ENCODE results near the gene PLA2G6. TPM values are rescaled to one million over a fixed set of nuclear protein-coding genes. Genes with fewer than 3 reads are reported as not detected.

The PLA2G6 gene, protein sequence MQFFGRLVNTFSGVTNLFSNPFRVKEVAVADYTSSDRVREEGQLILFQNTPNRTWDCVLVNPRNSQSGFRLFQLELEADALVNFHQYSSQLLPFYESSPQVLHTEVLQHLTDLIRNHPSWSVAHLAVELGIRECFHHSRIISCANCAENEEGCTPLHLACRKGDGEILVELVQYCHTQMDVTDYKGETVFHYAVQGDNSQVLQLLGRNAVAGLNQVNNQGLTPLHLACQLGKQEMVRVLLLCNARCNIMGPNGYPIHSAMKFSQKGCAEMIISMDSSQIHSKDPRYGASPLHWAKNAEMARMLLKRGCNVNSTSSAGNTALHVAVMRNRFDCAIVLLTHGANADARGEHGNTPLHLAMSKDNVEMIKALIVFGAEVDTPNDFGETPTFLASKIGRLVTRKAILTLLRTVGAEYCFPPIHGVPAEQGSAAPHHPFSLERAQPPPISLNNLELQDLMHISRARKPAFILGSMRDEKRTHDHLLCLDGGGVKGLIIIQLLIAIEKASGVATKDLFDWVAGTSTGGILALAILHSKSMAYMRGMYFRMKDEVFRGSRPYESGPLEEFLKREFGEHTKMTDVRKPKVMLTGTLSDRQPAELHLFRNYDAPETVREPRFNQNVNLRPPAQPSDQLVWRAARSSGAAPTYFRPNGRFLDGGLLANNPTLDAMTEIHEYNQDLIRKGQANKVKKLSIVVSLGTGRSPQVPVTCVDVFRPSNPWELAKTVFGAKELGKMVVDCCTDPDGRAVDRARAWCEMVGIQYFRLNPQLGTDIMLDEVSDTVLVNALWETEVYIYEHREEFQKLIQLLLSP
- total RNA-seq: 260 TPM

DNA sequence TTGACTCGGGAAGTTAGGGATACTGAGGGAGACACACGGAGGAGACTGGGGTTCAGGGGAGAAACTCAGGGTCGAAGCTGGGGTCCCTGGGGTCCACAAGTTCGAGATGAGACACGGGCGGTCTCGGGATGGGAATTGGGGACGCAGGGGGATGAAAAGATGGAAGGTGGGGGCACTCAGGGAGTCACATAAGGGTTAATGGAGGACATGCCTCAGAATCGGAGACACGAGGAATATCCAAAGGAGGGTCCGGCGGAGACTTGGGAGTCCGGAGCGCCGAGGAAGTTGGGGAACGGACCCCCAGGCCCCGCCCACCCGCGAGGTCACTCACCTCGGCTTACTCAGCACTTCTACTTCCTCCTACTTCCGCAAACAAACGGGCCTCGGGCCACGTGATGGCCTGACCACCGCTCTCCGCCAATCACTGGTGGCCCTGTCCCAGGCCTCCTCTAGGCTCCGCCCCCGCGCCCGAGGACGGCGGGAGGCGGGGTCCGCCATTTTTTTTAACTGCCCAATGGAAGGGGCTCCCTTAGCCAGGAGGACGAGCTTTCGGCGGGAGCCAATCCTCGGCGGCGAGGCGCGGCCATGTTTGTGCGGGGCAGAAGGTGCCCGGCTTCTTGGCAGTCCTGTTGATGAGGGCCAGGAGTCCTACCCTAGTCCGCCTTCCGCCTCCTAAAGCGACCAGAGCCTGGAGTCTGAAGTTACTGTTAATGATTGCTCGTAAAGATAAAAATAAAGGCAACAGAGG, at the start of gene PLA2G6:
PLA2G6 (minus strand) TSS at position 378 of the 748 bp plus-strand sequence. CDS start 12,404 bp downstream, outside the sequence.
- peak; percentile 99 for DNase-seq (ENCODE audit: low spot score)

DNA sequence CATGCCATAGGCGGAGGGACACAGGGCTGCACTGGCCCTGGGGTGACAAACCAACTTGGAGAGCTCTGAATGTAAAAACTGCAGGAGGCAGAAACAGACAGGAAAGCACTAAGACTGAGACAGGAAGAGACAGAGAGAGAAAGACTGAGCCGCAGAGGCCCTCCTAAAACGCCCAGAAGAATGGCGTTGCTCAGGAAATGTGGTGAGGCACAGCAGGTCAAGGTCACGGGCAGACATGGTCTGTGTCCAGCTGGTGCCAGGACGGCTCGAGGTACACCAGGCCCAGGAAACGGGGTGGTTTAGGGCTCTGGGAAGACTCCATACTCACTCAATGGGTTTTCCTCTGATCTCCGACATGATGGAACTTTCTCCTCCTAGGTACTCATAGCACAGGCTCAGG, 49.3 kb upstream of the PLA2G6 start:
- DNase-seq (ENCODE audit: low spot score): no peak

DNA sequence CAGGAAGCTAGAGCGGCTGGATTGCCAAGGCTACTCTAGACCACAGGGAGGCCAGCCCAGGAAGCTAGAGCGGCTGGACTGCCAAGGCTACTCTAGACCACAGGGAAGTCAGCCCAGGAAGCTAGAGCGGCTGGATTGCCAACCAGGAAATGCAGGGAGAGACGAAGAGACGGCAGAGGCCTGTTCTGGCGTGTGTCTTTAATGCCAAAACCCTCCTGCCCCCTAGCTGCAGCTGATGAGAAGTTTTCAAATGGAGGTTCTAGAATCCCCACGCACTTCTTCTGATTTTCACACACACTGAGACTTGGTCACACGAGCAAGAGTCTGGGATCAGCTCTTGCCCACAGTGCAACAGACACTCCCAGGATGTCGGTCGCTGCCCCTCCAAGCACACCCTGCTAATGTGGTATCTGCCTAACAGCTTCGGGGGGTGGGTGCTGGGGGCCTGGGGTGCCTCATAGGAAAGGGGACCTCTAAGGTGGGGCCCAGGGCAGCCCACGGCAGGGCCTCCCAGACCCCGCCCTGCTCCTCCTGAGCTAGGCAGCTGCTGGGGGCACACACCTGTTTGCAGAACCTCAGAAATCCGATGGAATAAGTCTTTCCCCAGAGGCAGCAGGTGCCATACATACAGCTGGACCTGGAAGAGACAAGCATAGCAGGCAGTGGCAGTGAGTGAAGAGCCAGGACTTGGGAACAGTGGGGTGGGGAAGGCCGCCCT, 48.6 kb upstream of the PLA2G6 start:
- peak; percentile 69 for DNase-seq (ENCODE audit: low spot score)

DNA sequence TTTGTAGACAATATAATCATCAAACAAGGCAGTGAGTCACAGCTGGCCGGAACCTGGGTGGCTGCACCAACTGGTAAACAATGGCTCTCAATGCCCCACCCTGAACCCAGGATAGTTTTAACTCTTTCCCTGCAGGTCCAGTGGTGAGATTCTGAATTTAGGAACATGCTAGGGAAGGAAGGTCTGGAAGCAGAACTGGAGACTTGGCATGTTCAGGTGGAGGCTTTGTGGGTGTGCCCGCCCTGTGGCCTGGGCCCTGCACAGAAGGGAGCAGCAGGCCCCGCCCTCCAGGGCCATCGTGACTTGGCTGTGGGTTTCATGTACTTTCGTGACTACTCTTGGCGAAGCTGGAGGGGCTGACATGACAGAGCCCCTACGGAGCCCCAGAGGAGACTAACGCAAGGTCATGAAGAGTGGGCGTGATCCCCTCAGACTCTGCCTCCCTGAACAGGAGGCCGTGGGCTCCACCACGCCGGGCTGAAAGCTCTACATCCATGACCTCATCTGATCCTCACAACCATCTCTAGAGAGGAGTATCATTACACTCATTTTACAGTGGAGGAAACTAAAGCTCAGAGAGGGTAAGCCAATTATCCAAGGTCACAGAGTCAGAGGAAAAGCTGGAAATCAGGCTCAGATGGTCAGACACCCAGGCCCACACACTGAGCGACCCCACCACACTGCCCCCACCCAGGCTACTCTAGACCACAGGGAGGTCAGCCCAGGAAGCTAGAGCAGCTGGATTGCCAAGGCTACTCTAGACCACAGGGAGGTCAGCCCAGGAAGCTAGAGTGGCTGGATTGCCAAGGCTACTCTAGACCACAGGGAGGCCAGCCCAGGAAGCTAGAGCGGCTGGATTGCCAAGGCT, 47.5 kb upstream of the PLA2G6 start:
- peak; percentile 75 for DNase-seq (ENCODE audit: low spot score)

DNA sequence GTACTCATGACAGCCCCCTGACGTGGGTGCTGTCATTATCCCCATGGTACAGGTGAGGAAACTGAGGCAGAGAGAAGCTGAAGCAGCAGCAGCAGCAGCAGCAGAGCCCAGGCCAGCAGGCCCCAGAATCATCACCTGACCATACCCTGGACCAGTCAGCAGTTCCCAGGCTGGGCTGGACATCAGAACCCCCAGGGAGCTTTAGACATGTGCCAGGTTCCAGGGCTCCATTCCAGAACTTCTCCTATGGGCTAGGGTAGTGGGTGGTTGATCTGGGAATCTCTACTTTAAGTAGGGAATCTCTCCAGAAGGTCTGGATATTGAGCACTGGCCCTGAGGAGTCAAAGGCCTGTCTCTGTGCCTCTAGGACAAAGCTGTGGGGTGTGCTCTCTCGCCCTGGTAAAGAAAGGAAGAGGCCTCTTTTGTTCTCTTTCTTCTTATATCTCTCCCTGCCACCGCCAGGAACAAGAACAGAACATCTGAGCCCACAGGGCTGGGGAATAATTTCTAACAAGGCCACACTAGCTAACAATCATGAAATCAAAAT, 46.8 kb upstream of the PLA2G6 start:
- no peak for DNase-seq (ENCODE audit: low spot score)

DNA sequence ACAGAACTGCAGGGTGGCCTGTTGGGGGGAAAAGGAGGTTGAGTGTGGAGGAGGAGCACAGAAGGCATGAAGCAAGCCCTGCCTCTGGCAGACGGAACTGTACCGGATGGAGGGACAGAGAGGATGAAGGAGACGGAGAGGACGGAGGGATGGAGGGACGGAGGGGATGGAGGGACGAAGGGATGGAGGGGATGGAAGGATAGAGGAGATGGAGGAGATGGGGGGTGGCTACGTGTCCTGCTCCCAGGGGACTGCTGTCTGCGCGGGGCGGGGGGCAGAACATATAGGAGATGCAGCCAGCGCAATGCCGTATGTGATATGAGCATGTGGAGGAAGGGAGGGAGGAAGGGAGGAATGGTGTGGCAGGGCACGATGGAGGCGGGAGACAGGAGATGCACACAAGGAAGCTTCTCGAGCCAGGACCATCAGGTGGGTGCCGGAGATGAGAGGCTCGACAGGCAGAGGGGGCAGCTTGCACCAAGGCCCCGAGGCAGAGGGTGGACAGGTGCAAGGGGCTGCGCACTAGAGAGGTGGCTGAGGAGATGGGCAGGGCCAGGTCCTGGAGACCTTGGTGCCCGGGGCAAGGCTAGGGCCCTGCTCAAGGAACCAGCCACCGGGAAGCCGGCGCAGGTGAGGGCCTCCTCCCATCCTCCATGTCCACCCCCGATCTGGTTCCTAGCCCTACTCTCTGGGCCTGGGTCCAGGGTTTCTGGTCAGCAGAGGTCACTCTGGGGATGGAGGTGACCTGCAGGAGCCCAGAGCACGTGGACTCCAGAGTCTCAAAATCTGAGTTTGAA, 45.4 kb upstream of the PLA2G6 start:
- DNase-seq (ENCODE audit: low spot score): no peak

DNA sequence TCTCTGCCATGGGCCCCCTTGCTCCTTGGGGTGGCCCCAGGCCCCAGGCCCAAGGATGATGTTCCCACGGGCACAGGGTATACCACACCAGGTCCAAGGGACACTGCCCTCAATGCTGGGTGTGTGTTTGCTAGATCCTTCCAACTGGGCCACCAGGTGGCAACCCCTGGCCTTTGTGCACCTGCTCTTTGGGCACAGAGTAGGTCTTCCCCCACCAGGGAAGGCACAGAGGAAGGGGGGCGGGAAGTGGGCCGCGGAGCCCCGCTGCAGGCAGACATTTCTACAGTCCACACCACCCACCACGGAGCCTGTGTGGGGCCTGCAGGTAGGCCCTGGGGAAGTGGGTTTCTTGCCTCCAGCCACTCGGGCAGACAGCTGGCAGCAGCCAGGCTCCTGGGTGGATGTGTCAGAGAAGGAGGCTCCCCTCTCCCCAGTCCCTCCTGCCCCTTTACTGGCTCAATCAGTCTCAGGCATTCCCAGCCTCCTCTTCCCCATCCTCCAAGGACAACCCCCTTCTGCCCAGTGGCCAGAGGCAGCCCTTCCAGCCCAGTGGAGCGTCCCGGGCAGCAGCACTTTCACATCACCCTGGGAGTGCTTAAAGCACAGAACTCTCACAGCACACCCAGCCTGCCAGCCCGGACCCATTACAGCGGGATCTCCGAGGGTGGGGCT, 41.8 kb upstream of the PLA2G6 start:
- no peak for DNase-seq (ENCODE audit: low spot score)

DNA sequence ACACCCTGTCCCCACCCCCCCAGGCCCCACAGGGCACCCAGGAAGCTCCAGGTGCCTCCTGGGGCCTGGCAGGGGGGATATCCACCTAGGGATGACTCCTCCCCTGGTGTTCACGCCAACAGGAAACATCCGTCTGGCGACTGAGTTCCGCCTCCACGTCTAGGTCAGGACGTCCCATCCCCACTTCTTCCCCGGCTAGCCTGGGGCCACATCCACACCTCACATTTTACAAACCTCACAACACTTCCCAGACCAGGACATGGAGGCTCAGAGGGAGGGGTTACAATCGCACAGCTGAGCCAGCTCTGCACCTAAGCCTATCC, 41.1 kb upstream of the PLA2G6 start:
- DNase-seq (ENCODE audit: low spot score): peak; percentile 57

DNA sequence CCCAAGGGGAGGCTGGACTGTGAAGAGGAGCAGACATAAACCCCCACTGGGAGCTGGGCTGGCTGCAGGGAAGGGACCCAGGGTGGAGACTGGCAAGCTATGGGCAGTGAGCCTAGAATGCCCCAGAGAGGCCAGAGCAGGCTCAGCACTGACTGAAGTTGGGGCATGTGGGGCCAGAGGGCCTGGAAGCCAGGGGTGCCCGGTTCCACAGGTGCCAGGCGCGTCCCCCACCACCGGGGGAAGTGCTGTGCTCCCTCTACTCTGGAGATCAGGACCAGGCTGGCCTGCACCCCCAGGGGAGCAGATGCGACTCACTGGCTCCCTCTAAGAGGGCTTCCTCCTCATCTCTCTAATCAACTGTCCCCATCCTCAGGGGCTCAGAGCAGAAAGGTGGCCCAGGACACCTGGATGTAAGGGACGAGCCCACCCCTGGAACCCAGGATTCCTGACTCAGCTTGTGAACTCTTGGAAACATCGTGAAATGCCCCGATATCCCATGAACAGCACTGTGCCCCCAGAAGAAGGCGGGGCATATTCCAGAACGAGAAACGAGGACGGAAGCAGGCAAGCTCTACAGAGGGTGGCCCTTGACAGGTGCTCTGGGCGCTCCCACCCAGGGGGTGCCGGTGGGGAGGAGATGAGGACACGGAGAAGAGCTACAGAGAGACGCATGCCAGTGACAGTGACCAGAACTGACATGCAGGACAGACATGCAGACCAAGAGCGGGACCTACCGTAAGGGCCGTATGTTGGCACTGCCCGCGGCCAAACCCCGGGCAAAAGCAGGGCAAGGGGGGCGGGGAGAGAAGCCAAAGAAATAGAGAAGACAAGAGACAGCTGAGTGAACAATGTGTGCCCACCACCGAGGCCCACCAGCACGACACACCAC, 40.5 kb upstream of the PLA2G6 start:
- no peak for DNase-seq (ENCODE audit: low spot score)

DNA sequence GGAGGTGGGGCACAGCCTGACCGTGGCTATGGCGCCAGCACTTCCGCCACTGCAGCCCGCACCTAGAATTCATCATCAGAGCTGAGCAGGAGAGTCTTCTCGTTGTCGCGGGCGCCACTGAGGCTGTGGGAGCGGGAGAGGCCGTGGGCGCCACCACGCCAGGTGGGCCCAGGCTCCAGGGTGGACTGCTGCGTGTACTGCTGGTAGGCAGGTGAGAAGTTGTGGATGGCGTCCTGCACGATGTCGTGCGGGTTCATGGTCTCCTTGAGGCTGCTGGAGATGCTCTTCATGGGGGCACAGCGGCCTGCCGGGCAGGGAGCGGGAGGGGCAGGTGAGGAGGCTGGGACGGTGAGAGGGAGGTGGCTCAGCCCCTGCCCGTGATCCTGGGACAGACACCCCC, 39.8 kb upstream of the PLA2G6 start:
- no peak for DNase-seq (ENCODE audit: low spot score)

DNA sequence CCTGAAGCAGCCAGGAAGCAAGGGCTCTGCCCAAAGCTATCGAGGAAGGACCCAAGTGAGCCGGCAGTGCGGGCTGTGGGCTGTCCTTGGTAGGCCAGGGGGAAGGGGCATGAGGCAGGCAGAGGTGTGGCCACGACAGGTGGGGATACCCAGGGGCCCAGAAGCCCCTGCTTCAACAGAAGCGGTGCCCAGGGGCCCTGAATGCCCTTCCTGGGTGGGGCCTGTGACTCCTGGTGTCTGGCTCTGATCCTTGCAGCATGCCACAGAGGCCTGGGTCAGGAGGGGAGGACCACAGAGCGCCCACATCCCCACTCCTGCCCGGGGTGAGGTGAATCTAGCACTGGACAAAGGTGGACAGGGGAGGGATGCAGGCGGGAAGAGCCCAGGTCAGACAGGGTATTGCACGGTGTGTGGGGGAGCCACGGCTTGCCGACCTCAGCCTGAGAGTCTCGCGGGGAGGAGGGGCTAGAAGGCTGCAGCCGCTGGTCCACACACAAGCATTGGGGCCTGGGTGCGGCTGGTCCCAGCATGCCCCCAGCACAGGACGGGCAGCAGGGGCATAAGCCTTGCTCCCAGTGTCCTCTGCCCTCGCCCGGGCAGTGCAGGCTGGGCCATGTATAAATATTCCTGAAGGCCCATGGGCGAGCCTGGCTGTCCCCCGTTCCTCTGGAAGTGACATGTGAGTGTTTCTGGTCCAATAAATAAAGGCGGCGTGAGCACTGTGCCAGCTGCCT, 39.2 kb upstream of the PLA2G6 start:
- no peak for DNase-seq (ENCODE audit: low spot score)

DNA sequence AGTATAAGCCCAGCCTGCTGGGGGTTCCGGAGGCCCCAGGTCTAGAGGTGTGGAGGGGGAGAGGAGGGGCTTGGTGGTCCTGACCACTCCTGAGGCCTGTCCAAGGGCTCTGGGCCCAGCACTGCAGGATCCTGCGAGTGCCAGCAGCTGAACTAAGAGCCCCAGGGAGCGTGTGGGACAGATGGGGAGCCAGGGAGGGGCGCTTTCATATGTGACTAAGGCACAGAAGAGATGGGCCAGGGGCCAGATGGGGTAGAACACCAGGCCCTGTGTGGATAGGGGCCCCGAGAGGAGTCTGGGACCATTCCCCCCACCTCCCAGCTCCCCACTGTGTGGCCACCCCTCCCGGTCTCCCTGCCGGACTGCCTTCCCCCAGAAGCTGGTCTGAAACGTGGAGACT, 38.5 kb upstream of the PLA2G6 start:
- no peak for DNase-seq (ENCODE audit: low spot score)

DNA sequence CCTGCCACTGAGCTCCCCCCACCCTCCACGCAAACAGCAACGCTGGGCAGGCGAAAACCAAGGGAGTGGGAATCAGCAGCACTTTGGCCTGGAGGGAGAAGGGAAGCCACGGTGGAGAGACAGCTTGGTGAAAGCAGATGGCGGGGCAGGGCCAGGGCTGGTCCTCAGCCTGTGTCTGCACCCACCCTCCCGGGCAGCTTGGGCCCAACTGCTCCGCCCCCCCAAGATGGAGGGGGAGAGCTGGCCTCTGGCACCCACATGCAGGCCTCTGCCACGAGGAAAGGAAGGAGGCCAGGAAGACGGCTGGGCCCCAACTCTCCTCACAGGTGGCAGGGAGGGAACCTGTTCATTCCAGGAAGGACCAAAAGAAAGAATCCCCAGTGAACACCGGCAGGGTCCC, 38.0 kb upstream of the PLA2G6 start:
- no peak for DNase-seq (ENCODE audit: low spot score)

DNA sequence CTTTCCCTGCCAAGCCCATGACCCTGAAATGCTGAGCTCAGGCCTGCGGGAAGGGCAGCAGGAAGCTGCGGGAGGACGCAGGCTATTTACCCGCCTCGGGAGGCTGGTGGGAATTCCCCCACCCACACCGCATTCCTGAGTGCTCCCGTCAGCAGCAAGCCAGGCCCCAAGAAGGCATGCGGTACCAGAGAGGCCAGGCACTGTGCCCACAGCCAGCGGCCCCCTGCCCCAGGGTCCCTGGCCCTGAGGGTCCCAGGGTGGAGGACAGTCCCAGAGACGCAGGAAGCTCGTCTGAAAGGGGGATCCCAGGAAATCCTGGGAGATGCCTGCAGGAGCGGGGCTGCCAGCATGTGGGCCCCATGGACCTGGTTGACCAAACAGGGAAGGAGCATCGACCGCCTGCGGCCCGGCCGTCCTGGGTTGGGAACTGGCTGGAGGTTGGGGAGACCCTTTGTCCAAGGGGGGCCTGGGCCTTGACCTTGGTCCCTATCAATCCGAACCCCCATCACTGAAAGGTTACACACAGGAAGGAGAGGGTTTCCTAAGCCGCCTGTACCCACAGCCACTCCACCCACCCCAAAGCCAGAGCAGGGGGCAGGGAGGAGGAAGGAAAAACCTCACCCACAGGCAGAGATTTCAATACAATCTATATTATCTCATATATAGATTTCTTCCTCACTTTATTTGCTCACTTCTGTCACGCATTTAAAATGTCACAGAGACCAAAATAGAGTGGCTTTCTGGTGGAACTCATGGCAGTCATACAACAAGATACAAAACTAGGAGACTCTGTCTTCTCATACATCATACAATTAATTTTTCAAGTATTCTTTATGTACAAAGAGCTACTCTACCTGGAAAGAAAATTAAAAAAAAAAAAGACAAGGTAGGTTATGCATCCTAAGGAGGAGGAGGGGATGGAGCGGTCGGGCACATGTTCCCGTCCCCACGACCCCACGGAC, 37.3 kb upstream of the PLA2G6 start:
- peak; percentile 92 for DNase-seq (ENCODE audit: low spot score)

DNA sequence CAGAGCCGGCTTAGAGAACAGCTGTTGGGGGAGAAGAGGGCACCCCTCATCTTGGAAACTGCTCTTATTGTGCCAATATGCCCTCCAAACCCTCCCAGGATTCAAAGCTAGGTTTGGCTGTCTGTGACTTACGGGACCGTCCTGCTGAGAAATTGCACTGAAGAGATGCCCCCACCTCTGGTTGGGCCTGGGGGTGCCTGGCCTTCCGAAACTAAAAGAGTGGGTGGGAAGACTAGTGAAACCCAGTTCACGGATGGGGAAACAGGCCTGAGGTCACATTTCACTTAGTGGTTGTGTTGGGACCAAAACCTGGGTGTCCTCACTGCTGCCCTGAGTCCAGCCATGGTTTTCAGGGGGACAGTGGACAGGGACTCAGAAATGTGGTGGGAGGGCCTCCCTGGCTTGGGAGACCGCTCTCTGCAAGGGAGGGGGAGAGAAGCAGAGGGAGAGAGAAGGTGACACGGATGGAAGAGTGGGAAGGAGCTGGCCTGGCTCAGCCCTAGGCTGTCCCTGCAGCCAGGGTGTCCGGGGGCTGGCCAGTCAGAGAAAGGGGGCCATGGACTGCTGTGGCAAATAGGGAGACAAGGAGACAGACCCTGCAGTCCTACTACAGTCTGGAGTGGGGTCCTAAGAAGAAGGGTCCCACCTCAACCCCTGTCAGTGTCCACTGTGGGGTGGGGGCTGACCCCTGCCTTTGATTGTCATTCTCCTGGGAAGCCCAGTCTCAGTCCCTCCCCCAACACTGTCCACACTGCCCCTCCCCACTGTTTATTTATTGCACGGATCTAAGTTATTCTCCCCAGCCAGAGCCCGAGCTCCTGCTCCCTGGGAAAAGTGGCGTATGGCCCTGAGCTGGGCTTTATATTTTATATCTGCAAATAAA, 33.8 kb upstream of the PLA2G6 start:
- no peak for DNase-seq (ENCODE audit: low spot score)

Data from mucosa of gallbladder (tissue), 1 donor.